Measurements from ENCODE around the gene TRIM54.
"Not testable (repeated sequence)": the region's sequence is repeated elsewhere in the genome, so short reads cannot be mapped to it uniquely, and the experiment has no call there.

DNA sequence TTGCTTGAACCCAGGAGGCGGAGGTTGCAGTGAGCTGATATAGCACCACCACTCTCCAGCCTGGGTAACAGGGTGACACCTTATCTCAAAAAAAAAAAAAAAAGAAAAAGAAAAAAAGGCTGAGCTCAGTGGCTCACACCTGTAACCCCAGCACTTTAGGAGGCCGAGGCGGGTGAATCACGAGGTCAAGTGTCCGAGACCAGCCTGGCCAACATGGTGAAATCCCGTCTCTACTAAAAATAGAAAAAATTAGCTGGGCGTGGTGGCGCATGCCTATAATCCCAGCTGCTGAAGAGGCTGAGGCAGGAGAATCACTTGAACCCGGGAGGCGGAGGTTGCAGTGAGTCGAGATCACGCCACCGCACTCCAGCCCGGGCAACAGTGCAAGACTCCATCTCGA lies 37.6 kb downstream of the TRIM54 start:
- TF ChIP-seq, protein P1, sequence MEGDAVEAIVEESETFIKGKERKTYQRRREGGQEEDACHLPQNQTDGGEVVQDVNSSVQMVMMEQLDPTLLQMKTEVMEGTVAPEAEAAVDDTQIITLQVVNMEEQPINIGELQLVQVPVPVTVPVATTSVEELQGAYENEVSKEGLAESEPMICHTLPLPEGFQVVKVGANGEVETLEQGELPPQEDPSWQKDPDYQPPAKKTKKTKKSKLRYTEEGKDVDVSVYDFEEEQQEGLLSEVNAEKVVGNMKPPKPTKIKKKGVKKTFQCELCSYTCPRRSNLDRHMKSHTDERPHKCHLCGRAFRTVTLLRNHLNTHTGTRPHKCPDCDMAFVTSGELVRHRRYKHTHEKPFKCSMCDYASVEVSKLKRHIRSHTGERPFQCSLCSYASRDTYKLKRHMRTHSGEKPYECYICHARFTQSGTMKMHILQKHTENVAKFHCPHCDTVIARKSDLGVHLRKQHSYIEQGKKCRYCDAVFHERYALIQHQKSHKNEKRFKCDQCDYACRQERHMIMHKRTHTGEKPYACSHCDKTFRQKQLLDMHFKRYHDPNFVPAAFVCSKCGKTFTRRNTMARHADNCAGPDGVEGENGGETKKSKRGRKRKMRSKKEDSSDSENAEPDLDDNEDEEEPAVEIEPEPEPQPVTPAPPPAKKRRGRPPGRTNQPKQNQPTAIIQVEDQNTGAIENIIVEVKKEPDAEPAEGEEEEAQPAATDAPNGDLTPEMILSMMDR (conservative IDR thresholded peaks at IDR 0.05; ENCODE audit: low read depth, low read length), result not testable (repeated sequence)
- TF ChIP-seq EZH2phosphoT487 (IDR thresholded peaks at IDR 0.05; ENCODE audit: borderline replicate concordance, low read length), result not testable (repeated sequence)

Data from PC-3 (cell line).